Panc1 (cell line): ENCODE results near the gene SERPINB2. TPM values are rescaled to one million over a fixed set of nuclear protein-coding genes. Genes with fewer than 3 reads are reported as not detected.

Source experiments
- ATAC-seq: fragments of 200-7000 bp; cut with Tn5 transposase; 2 replicates; pipeline ENCODE4 v1.9.1; 2020; ENCODE audit warnings: mild to moderate bottlenecking, moderate library complexity
- BruUV-seq: library from RNA; stranded (reverse); fragments of 400-500 nt; replicated peaks from 2 replicates; lab custom pipeline; 2021; lab: Mats Ljungman, UMichigan
- CTCF ChIA-PET: fragments of 300-600 bp; sonication (Branson Sonifier 250); formaldehyde crosslinking; loops from one replicate; lab custom pipeline; 2022; ENCODE audit warnings: antibody characterized with exemption; lab: Charles Lee
- POLR2A ChIA-PET: fragments of 300-600 bp; sonication (Branson Sonifier 250); formaldehyde crosslinking; loops from one replicate; lab custom pipeline; 2022; ENCODE audit warnings: antibody characterized with exemption; lab: Charles Lee
- DNase-seq: peaks from one replicate; pipeline ENCODE4 v3.0.0-alpha.2; 2010; ENCODE audit warnings: low read depth, low spot score
- H3K27ac ChIP-seq: 2 replicates; pipeline ENCODE4 v1.5.1; 2011; ENCODE audit warnings: mild to moderate bottlenecking, low read length, inconsistent platforms
- H3K27me3 ChIP-seq: fragments of 200-500 bp; sonication (Bioruptor generic); 2 replicates; pipeline ENCODE4 v1.6.0; 2014; ENCODE audit warnings: low read length, inconsistent platforms; ENCODE audit not compliant: control insufficient read depth, insufficient read depth
- H3K36me3 ChIP-seq: fragments of 200-500 bp; sonication (Bioruptor generic); 2 replicates; pipeline ENCODE4 v1.5.1; 2014; ENCODE audit warnings: inconsistent platforms, mild to moderate bottlenecking, low read length, moderate library complexity; ENCODE audit not compliant: control insufficient read depth, insufficient read depth
- H3K4me1 ChIP-seq: 2 replicates; pipeline ENCODE4 v1.5.1; 2011; ENCODE audit warnings: inconsistent platforms, mild to moderate bottlenecking, low read length, moderate library complexity; ENCODE audit not compliant: control insufficient read depth, insufficient read depth
- H3K4me3 ChIP-seq, 2 experiments: 2 replicates each; pipeline ENCODE4 v1.5.1; 2011 to 2012; ENCODE audit warnings: low read depth in 2 of 2, low read length in 2 of 2, mild to moderate bottlenecking in 2 of 2, inconsistent platforms in 1 of 2, moderate library complexity in 1 of 2
- H3K9me3 ChIP-seq: fragments of 200-500 bp; sonication (Bioruptor generic); 2 replicates; pipeline ENCODE4 v1.5.1; 2014; ENCODE audit warnings: low read depth, mild to moderate bottlenecking, inconsistent platforms, low read length, moderate library complexity; ENCODE audit not compliant: control insufficient read depth, insufficient read depth
- CTCF ChIP-seq: fragments of 450-650 bp; IDR thresholded peaks from 2 replicates; pipeline ENCODE4 v1.5.1; 2017; ENCODE audit warnings: mild to moderate bottlenecking
- POLR2AphosphoS5 ChIP-seq: IDR thresholded peaks from 2 replicates; pipeline ENCODE4 v1.6.1; 2012; ENCODE audit warnings: mild to moderate bottlenecking, low read depth, low read length, moderate library complexity
- REST ChIP-seq, 2 experiments: IDR thresholded peaks; 2 replicates each; pipeline ENCODE4 v1.6.1; 2011 to 2012; ENCODE audit warnings: low read depth in 2 of 2, control low read depth in 1 of 2, low read length in 1 of 2, mild to moderate bottlenecking in 1 of 2, moderate library complexity in 1 of 2; ENCODE audit not compliant: insufficient read depth in 1 of 2
- SIN3A ChIP-seq: IDR thresholded peaks from 2 replicates; pipeline ENCODE4 v1.6.1; 2012; ENCODE audit warnings: low read depth, mild to moderate bottlenecking, low read length, moderate library complexity, borderline replicate concordance; ENCODE audit not compliant: insufficient read depth
- TCF7L2 ChIP-seq: IDR thresholded peaks from 2 replicates; pipeline ENCODE4 v1.6.1; 2011; ENCODE audit warnings: mild to moderate bottlenecking, low read depth, low read length, inconsistent platforms
- in situ Hi-C: cut with HindIII; loops from 2 replicates; pipeline ENCODE4 v1.10.0; 2016; ENCODE audit warnings: low sequenced_read_pairs, low pct_unique_long_range_greater_than_20kb
- intact Hi-C: fragments of 100-400 bp; cut with micrococcal nuclease; formaldehyde crosslinking; loops from one replicate; pipeline ENCODE4 v1.10.0; 2022; ENCODE audit not compliant: unreplicated experiment
- total RNA-seq: library from RNA; stranded (reverse); gene quantifications from one replicate; pipeline ENCODE4 v1.2.1, GENCODE V29; 2021; ENCODE audit not compliant: unreplicated experiment

The SERPINB2 gene
- total RNA-seq, 1 experiment from 2014 or later: not detected

GRCh38 chr18:63879709-63880108, 7.8 kb upstream of the SERPINB2 start:
- POLR2A ChIA-PET: no interaction called here

GRCh38 chr18:63881851-63882250, 5.7 kb upstream of the SERPINB2 start:
- ATAC-seq (no peak), DNase-seq (no peak)
- no peak for TF ChIP-seq REST (IDR thresholded peaks at IDR 0.05; ENCODE audit: insufficient read depth in 1 of 2, low read depth in 2 of 2, low read length in 1 of 2)
- no peak for TF ChIP-seq SIN3A
- TF ChIP-seq CTCF: no peak
- no peak for TF ChIP-seq TCF7L2
- Histone ChIP-seq H3K27ac (no peak overlapping the region), H3K9me3 (no peaks in the 10 kb centered on the region), H3K36me3 (no peaks in the 10 kb centered on the region), H3K27me3 (no peaks in the 10 kb centered on the region), H3K4me1 (no peaks in the 10 kb centered on the region), H3K4me3 (no peak overlapping the region)
- POLR2A ChIA-PET: no interaction called here
- intact Hi-C loops: no loop called here
- no TSS peak for BruUV-seq
- in situ Hi-C loops: no loop called here
- CTCF ChIA-PET: no interaction called here

More at GRCh38 chr18:63879709-63880108, 7.8 kb upstream of the SERPINB2 start:
- Histone ChIP-seq H3K4me1 (no peaks in the 10 kb centered on the region), H3K36me3 (no peaks in the 10 kb centered on the region), H3K27ac (no peak overlapping the region), H3K9me3 (no peaks in the 10 kb centered on the region), H3K27me3 (no peaks in the 10 kb centered on the region), H3K4me3 (no peak overlapping the region)
- TF ChIP-seq POLR2AphosphoS5 (no peak), SIN3A (no peak), CTCF (no peak), TCF7L2 (no peak), REST (IDR thresholded peaks at IDR 0.05; ENCODE audit: insufficient read depth in 1 of 2, low read depth in 2 of 2, low read length in 1 of 2) (no peak)
- ATAC-seq (no peak), DNase-seq (no peak)
- intact Hi-C loops (no loop called here), in situ Hi-C loops (no loop called here)
- no TSS peak for BruUV-seq
- CTCF ChIA-PET: no interaction called here
